ACC112 (cell line): ENCODE data around the gene LRRC39.
"Not testable (repeated sequence)": the region's sequence is repeated elsewhere in the genome, so short reads cannot be mapped to it uniquely, and the experiment has no call there.

Experiments used
- H2AFZ ChIP-seq: fragments of 200-600 bp; sonication (generic); one replicate; pipeline ENCODE4 v1.6.0; 2017; ENCODE audit warnings: antibody characterized with exemption, low read length; ENCODE audit not compliant: unreplicated experiment
- H3K27ac ChIP-seq: fragments of 200-600 bp; sonication (generic); 2 replicates; pipeline ENCODE4 v1.5.1; 2014; ENCODE audit warnings: low read depth, mild to moderate bottlenecking, antibody characterized with exemption, low read length, moderate library complexity
- H3K27me3 ChIP-seq: fragments of 200-600 bp; sonication (generic); 2 replicates; pipeline ENCODE4 v1.6.1; 2014; ENCODE audit warnings: mild to moderate bottlenecking, antibody characterized with exemption, low read length, moderate library complexity, mixed read lengths; ENCODE audit not compliant: insufficient read depth
- H3K36me3 ChIP-seq: fragments of 200-600 bp; sonication (generic); 2 replicates; pipeline ENCODE4 v1.6.1; 2016; ENCODE audit warnings: mild to moderate bottlenecking, antibody characterized with exemption, low read length, moderate library complexity, mixed read lengths; ENCODE audit not compliant: insufficient read depth
- H3K4me1 ChIP-seq: fragments of 200-600 bp; sonication (generic); one replicate; pipeline ENCODE4 v1.6.1; 2016; ENCODE audit warnings: low read length, mixed read lengths; ENCODE audit not compliant: insufficient read depth, unreplicated experiment, control insufficient read depth
- H3K4me3 ChIP-seq: fragments of 200-600 bp; sonication (generic); 2 replicates; pipeline ENCODE4 v1.5.1; 2014; ENCODE audit warnings: mild to moderate bottlenecking, low read depth, low read length
- H3K79me2 ChIP-seq: fragments of 200-600 bp; sonication (generic); one replicate; pipeline ENCODE4 v1.6.0; 2016; ENCODE audit warnings: low read length; ENCODE audit not compliant: control insufficient read depth, unreplicated experiment, insufficient read depth

LRRC39 gene

GRCh38 chr1:100200060-100200459 is 22.0 kb upstream of the LRRC39 start:
- H3K36me3 ChIP-seq, H3K27ac ChIP-seq, H3K79me2 ChIP-seq, H3K4me3 ChIP-seq, H3K4me1 ChIP-seq, H3K27me3 ChIP-seq, H2AFZ ChIP-seq: not testable (repeated sequence)

- Histone ChIP-seq H3K79me2 (no peaks in the 10 kb centered on the region), H3K36me3 (0 out of 2 replicates have a peak, but pooled peaks cover 4% of the 10 kb centered on the region), H3K27ac (no peak overlapping the region), H3K27me3 (no peaks in the 10 kb centered on the region), H3K4me1 (no peaks in the 10 kb centered on the region), H2AFZ (no peak overlapping the region), H3K4me3 (no peak overlapping the region)
These were observed 20.5 kb upstream of the LRRC39 start for GRCh38 chr1:100198596-100198995.

- Histone ChIP-seq H3K27ac (no peak overlapping the region), H2AFZ (no peak overlapping the region), H3K79me2 (no peaks in the 10 kb centered on the region), H3K4me3 (no peak overlapping the region), H3K27me3 (no peaks in the 10 kb centered on the region), H3K4me1 (no peaks in the 10 kb centered on the region), H3K36me3 (no peaks in the 10 kb centered on the region)
These were observed 10.6 kb upstream of the LRRC39 start for GRCh38 chr1:100188617-100189016.

- Histone ChIP-seq H3K79me2 (no peaks in the 10 kb centered on the region), H3K27ac (no peak overlapping the region), H3K4me1 (no peaks in the 10 kb centered on the region), H3K36me3 (no peaks in the 10 kb centered on the region), H3K27me3 (no peaks in the 10 kb centered on the region), H3K4me3 (no peak overlapping the region), H2AFZ (no peak overlapping the region)
These were observed 9.9 kb upstream of the LRRC39 start for GRCh38 chr1:100187912-100188311.

GRCh38 chr1:100184536-100184935 is 6.5 kb upstream of the LRRC39 start:
- no peaks in the 10 kb centered on the region for H3K79me2 ChIP-seq
- H3K27ac ChIP-seq = no peak overlapping the region
- no peak overlapping the region for H3K4me3 ChIP-seq
- H3K36me3 ChIP-seq = no peaks in the 10 kb centered on the region
- no peaks in the 10 kb centered on the region for H3K4me1 ChIP-seq
- H3K27me3 ChIP-seq = no peaks in the 10 kb centered on the region
- H2AFZ ChIP-seq = no peak overlapping the region

GRCh38 chr1:100183370-100183769 is 5.3 kb upstream of the LRRC39 start:
- Histone ChIP-seq H3K27ac (no peak overlapping the region), H3K4me3 (no peak overlapping the region), H2AFZ (no peak overlapping the region)

GRCh38 chr1:100177295-100178041 is 588 bp downstream of the LRRC39 start:
- Histone ChIP-seq H3K36me3 (no peaks in the 10 kb centered on the region), H3K4me1 (no peaks in the 10 kb centered on the region), H3K79me2 (no peaks in the 10 kb centered on the region), H3K27me3 (no peaks in the 10 kb centered on the region), H2AFZ (no peak overlapping the region), H3K27ac (no peak overlapping the region), H3K4me3 (no peak overlapping the region)

More at GRCh38 chr1:100183370-100183769, 5.3 kb upstream of the LRRC39 start:
- no peaks in the 10 kb centered on the region for H3K27me3 ChIP-seq
- no peaks in the 10 kb centered on the region for H3K36me3 ChIP-seq
- H3K4me1 ChIP-seq = no peaks in the 10 kb centered on the region
- H3K79me2 ChIP-seq = no peaks in the 10 kb centered on the region

- Histone ChIP-seq H3K4me1 (no peaks in the 10 kb centered on the region), H3K4me3 (no peak overlapping the region)
These were observed 10.0 kb downstream of the LRRC39 start for GRCh38 chr1:100168051-100168450.

GRCh38 chr1:100164702-100165101 is 13.4 kb downstream of the LRRC39 start:
- H3K4me3 ChIP-seq = no peak overlapping the region
- no peak overlapping the region for H3K27ac ChIP-seq
- H3K79me2 ChIP-seq = no peaks in the 10 kb centered on the region
- H2AFZ ChIP-seq = no peak overlapping the region
- H3K4me1 ChIP-seq = no peaks in the 10 kb centered on the region
- H3K36me3 ChIP-seq = no peaks in the 10 kb centered on the region
- H3K27me3 ChIP-seq = no peaks in the 10 kb centered on the region

More at GRCh38 chr1:100168051-100168450, 10.0 kb downstream of the LRRC39 start:
- Histone ChIP-seq H3K27ac (no peak overlapping the region), H3K36me3 (no peaks in the 10 kb centered on the region), H3K79me2 (no peaks in the 10 kb centered on the region), H2AFZ (no peak overlapping the region), H3K27me3 (no peaks in the 10 kb centered on the region)

GRCh38 chr1:100164216-100164615 is 13.8 kb downstream of the LRRC39 start:
- Histone ChIP-seq H3K4me1 (no peaks in the 10 kb centered on the region), H3K27me3 (no peaks in the 10 kb centered on the region), H3K36me3 (no peaks in the 10 kb centered on the region), H2AFZ (peak overlapping the region; percentile 6), H3K4me3 (no peak overlapping the region), H3K79me2 (no peaks in the 10 kb centered on the region), H3K27ac (no peak overlapping the region)

- Histone ChIP-seq H3K36me3 (no peaks in the 10 kb centered on the region), H3K27ac (no peak overlapping the region), H3K4me1 (no peaks in the 10 kb centered on the region), H3K27me3 (no peaks in the 10 kb centered on the region), H2AFZ (no peak overlapping the region), H3K79me2 (no peaks in the 10 kb centered on the region), H3K4me3 (no peak overlapping the region)
These were observed 15.2 kb downstream of the LRRC39 start for GRCh38 chr1:100162881-100163280.
